Measurements from ENCODE around the gene PHETA1.

PHETA1 gene

GRCh38 chr12:111318450-111318849 is 50.4 kb downstream of the PHETA1 start:
- peaks cover 0 to 2% (median 0%) of the 10 kb centered on the region in 11 experiments; a peak in 1 of 22 replicates for H4K20me1 ChIP-seq
- peaks cover 0 to 46% (median 31%) of the 10 kb centered on the region in 10 experiments; a peak in 14 of 20 replicates for H3K4me1 ChIP-seq
- H3K27ac ChIP-seq = no peak overlapping the region
- no peak overlapping the region for H3K4me2 ChIP-seq
- no peak overlapping the region for H3K4me3 ChIP-seq
- no peak for TF ChIP-seq Cebpa-rat (IDR thresholded peaks at IDR 0.05)
- no peaks in the 10 kb centered on the region for H3K9me3 ChIP-seq (replicated peaks in 1 of 11)
- H3K36me3 ChIP-seq = no peaks in the 10 kb centered on the region
- no peak overlapping the region for H3K9ac ChIP-seq
- H3K27me3 ChIP-seq = no peaks in the 10 kb centered on the region

GRCh38 chr12:111316671-111317070 is 52.2 kb downstream of the PHETA1 start:
- Histone ChIP-seq H3K4me2 (peak overlapping the region in 5 of 11 experiments; percentile 5 to 94 (median 83); a peak in 9 of 22 replicates), H4K20me1 (peaks cover 0 to 20% (median 0%) of the 10 kb centered on the region in 11 experiments; a peak in 4 of 22 replicates), H3K4me3 (no peak overlapping the region), H3K9me3 (replicated peaks in 1 of 11) (no peaks in the 10 kb centered on the region), H3K27me3 (no peaks in the 10 kb centered on the region), H3K9ac (no peak overlapping the region), H3K4me1 (peaks cover 0 to 62% (median 34%) of the 10 kb centered on the region in 10 experiments; a peak in 17 of 20 replicates), H3K27ac (peak overlapping the region in 1 of 11 experiments; percentile 88; a peak in 1 of 22 replicates), H3K36me3 (peaks cover 0 to 12% (median 0%) of the 10 kb centered on the region in 11 experiments; a peak in 4 of 22 replicates)
- no peak for TF ChIP-seq Cebpa-rat (IDR thresholded peaks at IDR 0.05)

- no peaks in the 10 kb centered on the region for H3K9me3 ChIP-seq (replicated peaks in 1 of 11)
- TF ChIP-seq Cebpa-rat (IDR thresholded peaks at IDR 0.05) = peak in 4 of 11 experiments; percentile 38 to 67 (median 58); a peak in 4 of 22 replicates
- H3K4me1 ChIP-seq = peaks cover 16 to 79% (median 50%) of the 10 kb centered on the region in 10 experiments
- H4K20me1 ChIP-seq = peaks cover 0 to 36% (median 0%) of the 10 kb centered on the region in 11 experiments; a peak in 4 of 22 replicates
- peak overlapping the region in 4 of 10 experiments; percentile 16 to 69 (median 58); a peak in 7 of 20 replicates for H3K4me3 ChIP-seq
- H3K36me3 ChIP-seq = peaks cover 0 to 20% (median 0%) of the 10 kb centered on the region in 11 experiments; a peak in 4 of 22 replicates
- peak overlapping the region in 7 of 11 experiments; percentile 12 to 83 (median 56); a peak in 10 of 22 replicates for H3K9ac ChIP-seq
- H3K27me3 ChIP-seq = no peaks in the 10 kb centered on the region
- peak overlapping the region in 9 of 11 experiments; percentile 8 to 88 (median 46); a peak in 13 of 22 replicates for H3K27ac ChIP-seq
- H3K4me2 ChIP-seq = peak overlapping the region in 8 of 11 experiments; percentile 17 to 94 (median 62); a peak in 13 of 22 replicates
These were observed 53.8 kb downstream of the PHETA1 start for GRCh38 chr12:111314953-111315539.

GRCh38 chr12:111313833-111314259 is 55.0 kb downstream of the PHETA1 start:
- Histone ChIP-seq H3K27me3 (no peaks in the 10 kb centered on the region), H3K4me1 (peaks cover 28 to 83% (median 58%) of the 10 kb centered on the region in 10 experiments), H3K9me3 (replicated peaks in 1 of 11) (no peaks in the 10 kb centered on the region), H3K4me3 (peak overlapping the region in 4 of 10 experiments; percentile 4 to 69 (median 58); a peak in 6 of 20 replicates), H3K36me3 (peaks cover 0 to 20% (median 0%) of the 10 kb centered on the region in 11 experiments; a peak in 4 of 22 replicates), H3K4me2 (peak overlapping the region in 5 of 11 experiments; percentile 31 to 94 (median 83); a peak in 10 of 22 replicates), H3K27ac (peak overlapping the region in 7 of 11 experiments; percentile 6 to 88 (median 75); a peak in 10 of 22 replicates), H3K9ac (peak overlapping the region in 4 of 11 experiments; percentile 56 to 83 (median 80); a peak in 7 of 22 replicates), H4K20me1 (peaks cover 0 to 47% (median 0%) of the 10 kb centered on the region in 11 experiments; a peak in 4 of 22 replicates)
- TF ChIP-seq Cebpa-rat (IDR thresholded peaks at IDR 0.05) = peak in 8 of 11 experiments; percentile 15 to 73 (median 48); a peak in 7 of 22 replicates

- Histone ChIP-seq H3K36me3 (peaks cover 0 to 31% (median 0%) of the 10 kb centered on the region in 11 experiments; a peak in 4 of 22 replicates), H3K9ac (peak overlapping the region in 3 of 11 experiments; percentile 32 to 83 (median 80); a peak in 5 of 22 replicates), H4K20me1 (peaks cover 0 to 58% (median 0%) of the 10 kb centered on the region in 11 experiments; a peak in 4 of 22 replicates), H3K4me2 (peak overlapping the region in 3 of 11 experiments; percentile 83 to 94 (median 84); a peak in 6 of 22 replicates), H3K27ac (no peak overlapping the region; a peak in 1 of 22 replicates), H3K4me1 (peaks cover 32 to 87% (median 63%) of the 10 kb centered on the region in 10 experiments), H3K27me3 (no peaks in the 10 kb centered on the region), H3K9me3 (replicated peaks in 1 of 11) (peaks cover 0 to 8% (median 0%) of the 10 kb centered on the region in 11 experiments; a peak in 7 of 22 replicates), H3K4me3 (peak overlapping the region in 3 of 10 experiments; percentile 56 to 69 (median 61); a peak in 6 of 20 replicates)
- no peak for TF ChIP-seq Cebpa-rat (IDR thresholded peaks at IDR 0.05)
These were observed 56.2 kb downstream of the PHETA1 start for GRCh38 chr12:111312708-111313107.

- Histone ChIP-seq H3K27me3 (no peaks in the 10 kb centered on the region), H3K4me1 (peaks cover 32 to 85% (median 62%) of the 10 kb centered on the region in 10 experiments), H3K9ac (peak overlapping the region in 4 of 11 experiments; percentile 15 to 83 (median 56); a peak in 5 of 22 replicates), H3K27ac (peak overlapping the region in 4 of 11 experiments; percentile 2 to 48 (median 22); a peak in 4 of 22 replicates), H3K4me3 (peak overlapping the region in 3 of 10 experiments; percentile 56 to 69 (median 61); a peak in 6 of 20 replicates), H3K36me3 (peaks cover 0 to 38% (median 0%) of the 10 kb centered on the region in 11 experiments; a peak in 5 of 22 replicates), H4K20me1 (peaks cover 0 to 58% (median 0%) of the 10 kb centered on the region in 11 experiments; a peak in 4 of 22 replicates), H3K4me2 (peak overlapping the region in 5 of 11 experiments; percentile 72 to 94 (median 84); a peak in 8 of 22 replicates), H3K9me3 (replicated peaks in 1 of 11) (peaks cover 1 to 15% (median 6%) of the 10 kb centered on the region in 11 experiments; a peak in 19 of 22 replicates)
- no peak for TF ChIP-seq Cebpa-rat (IDR thresholded peaks at IDR 0.05)
These were observed 56.9 kb downstream of the PHETA1 start for GRCh38 chr12:111312016-111312415.

GRCh38 chr12:111311011-111311410 is 57.9 kb downstream of the PHETA1 start:
- Histone ChIP-seq H3K4me1 (peaks cover 32 to 75% (median 55%) of the 10 kb centered on the region in 10 experiments), H3K27ac (peak overlapping the region in 2 of 11 experiments; percentile 40 to 77; a peak in 2 of 22 replicates), H3K27me3 (no peaks in the 10 kb centered on the region), H3K9ac (peak overlapping the region in 4 of 11 experiments; percentile 13 to 83 (median 56); a peak in 5 of 22 replicates), H3K4me2 (peak overlapping the region; percentile 2 to 94 (median 83)), H3K4me3 (peak overlapping the region in 3 of 10 experiments; percentile 10 to 69 (median 61); a peak in 4 of 20 replicates), H3K36me3 (peaks cover 0 to 48% (median 0%) of the 10 kb centered on the region in 11 experiments; a peak in 6 of 22 replicates), H4K20me1 (peaks cover 0 to 58% (median 0%) of the 10 kb centered on the region in 11 experiments; a peak in 4 of 22 replicates), H3K9me3 (replicated peaks in 1 of 11) (peaks cover 11 to 25% (median 16%) of the 10 kb centered on the region in 11 experiments)
- TF ChIP-seq Cebpa-rat (IDR thresholded peaks at IDR 0.05) = no peak
